Stimulated activated CD8-positive, alpha-beta memory T cell treated with anti-CD3 and anti-CD28 coated beads, Interleukin-4, amount 100 ng/mL, for 48 hours (primary cell): Measurements from ENCODE around the gene ANKRD18A.
"Not testable (repeated sequence)": the region's sequence is repeated elsewhere in the genome, so short reads cannot be mapped to it uniquely, and the experiment has no call there.

Experiments used
- DNase-seq: peaks from one replicate; pipeline ENCODE4 v3.0.0-alpha.2; 2020

ANKRD18A gene

GRCh38 chr9:38622951-38623350 is 2.6 kb upstream of the ANKRD18A start:
- no peak for DNase-seq

GRCh38 chr9:38622288-38622674 is 1.9 kb upstream of the ANKRD18A start:
- peak; percentile 34 for DNase-seq

- DNase-seq = peak; percentile 52
These were observed 1.3 kb upstream of the ANKRD18A start for GRCh38 chr9:38621434-38622287.

GRCh38 chr9:38619556-38620447 is 594 bp downstream of the ANKRD18A start:
- peak; percentile 44 for DNase-seq

GRCh38 chr9:38598029-38598745 is 22.2 kb downstream of the ANKRD18A start:
- DNase-seq = not testable (repeated sequence)

GRCh38 chr9:38595117-38595516 is 25.3 kb downstream of the ANKRD18A start:
- not testable (repeated sequence) for DNase-seq

- not testable (repeated sequence) for DNase-seq
These were observed 28.9 kb downstream of the ANKRD18A start for GRCh38 chr9:38591346-38592063.

GRCh38 chr9:38583765-38584164 is 36.6 kb downstream of the ANKRD18A start:
- not testable (repeated sequence) for DNase-seq

- DNase-seq = not testable (repeated sequence)
These were observed 40.3 kb downstream of the ANKRD18A start for GRCh38 chr9:38580112-38580511.

GRCh38 chr9:38576181-38576580 is 44.2 kb downstream of the ANKRD18A start:
- DNase-seq = not testable (repeated sequence)

- DNase-seq = not testable (repeated sequence)
These were observed 54.3 kb downstream of the ANKRD18A start for GRCh38 chr9:38566048-38566447.

- DNase-seq = not testable (repeated sequence)
These were observed 55.2 kb downstream of the ANKRD18A start for GRCh38 chr9:38565178-38565577.

GRCh38 chr9:38563911-38564310 is 56.5 kb downstream of the ANKRD18A start:
- not testable (repeated sequence) for DNase-seq

GRCh38 chr9:38561134-38561533 is 59.3 kb downstream of the ANKRD18A start:
- not testable (repeated sequence) for DNase-seq

- DNase-seq = not testable (repeated sequence)
These were observed 61.2 kb downstream of the ANKRD18A start for GRCh38 chr9:38559172-38559571.

- not testable (repeated sequence) for DNase-seq
These were observed 62.6 kb downstream of the ANKRD18A start for GRCh38 chr9:38557746-38558145.

GRCh38 chr9:38554966-38555365 is 65.4 kb downstream of the ANKRD18A start:
- not testable (repeated sequence) for DNase-seq

- not testable (repeated sequence) for DNase-seq
These were observed 67.4 kb downstream of the ANKRD18A start for GRCh38 chr9:38553019-38553418.

GRCh38 chr9:38546497-38547163 is 73.8 kb downstream of the ANKRD18A start:
- DNase-seq = peak; percentile 59

GRCh38 chr9:38540535-38540934 is 79.9 kb downstream of the ANKRD18A start:
- DNase-seq = not testable (repeated sequence)

- no peak for DNase-seq
These were observed 91.1 kb downstream of the ANKRD18A start for GRCh38 chr9:38529317-38529716.
